Activated CD4-positive, CD25-positive, alpha-beta regulatory T cell treated with anti-CD3 and anti-CD28 coated beads, Interleukin-2, amount 50 U/mL, for 72 hours (primary cell): ENCODE measurements around the gene YIPF4.
A peak's percentile ranks its signal among the peaks of the same experiment; 100 is the strongest.
"Not testable (repeated sequence)": the region's sequence is repeated elsewhere in the genome, so short reads cannot be mapped to it uniquely, and the experiment has no call there.

Experiments used
- DNase-seq: peaks from one replicate; pipeline ENCODE4 v3.0.0; 2021

The YIPF4 gene

DNA sequence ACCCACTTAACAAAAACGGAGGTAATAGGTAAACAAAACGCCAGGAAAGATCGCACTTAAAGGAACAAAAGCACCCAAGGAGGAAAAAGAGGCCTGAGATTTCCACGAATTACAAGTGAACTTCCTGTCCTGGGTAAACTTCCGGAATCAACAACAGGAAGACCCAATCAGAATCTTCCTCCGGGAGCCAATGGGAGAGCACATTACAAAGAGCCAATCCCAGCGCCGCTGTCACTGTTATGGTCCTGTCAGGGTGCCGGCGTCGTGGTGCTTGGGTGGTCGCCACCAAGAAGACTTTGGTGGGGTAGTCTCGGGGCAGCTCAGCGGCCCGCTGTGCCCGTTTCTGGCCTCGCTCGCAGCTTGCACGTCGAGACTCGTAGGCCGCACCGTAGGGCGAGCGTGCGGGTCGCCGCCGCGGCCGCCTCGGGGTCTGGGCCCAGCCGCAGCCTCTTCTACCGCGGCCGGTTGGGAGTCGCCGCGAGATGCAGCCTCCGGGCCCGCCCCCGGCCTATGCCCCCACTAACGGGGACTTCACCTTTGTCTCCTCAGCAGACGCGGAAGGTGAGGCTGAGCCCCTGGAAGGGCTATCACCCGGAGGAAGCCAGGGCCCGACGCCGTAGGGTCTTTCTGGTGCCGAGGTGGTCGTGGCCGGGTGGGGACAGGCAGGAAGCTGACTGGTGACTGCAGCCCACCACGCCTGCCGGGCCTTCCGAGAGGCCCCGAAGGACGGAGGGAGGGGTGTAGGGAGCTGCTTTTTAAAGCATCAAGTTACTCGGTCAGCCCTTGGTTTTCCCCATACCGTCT is at the start of gene YIPF4:
YIPF4 (plus strand) TSS at position 231 of the 804 bp plus-strand sequence; CDS start at position 483, 252 bp downstream.
- DNase-seq = peak; percentile 84

DNA sequence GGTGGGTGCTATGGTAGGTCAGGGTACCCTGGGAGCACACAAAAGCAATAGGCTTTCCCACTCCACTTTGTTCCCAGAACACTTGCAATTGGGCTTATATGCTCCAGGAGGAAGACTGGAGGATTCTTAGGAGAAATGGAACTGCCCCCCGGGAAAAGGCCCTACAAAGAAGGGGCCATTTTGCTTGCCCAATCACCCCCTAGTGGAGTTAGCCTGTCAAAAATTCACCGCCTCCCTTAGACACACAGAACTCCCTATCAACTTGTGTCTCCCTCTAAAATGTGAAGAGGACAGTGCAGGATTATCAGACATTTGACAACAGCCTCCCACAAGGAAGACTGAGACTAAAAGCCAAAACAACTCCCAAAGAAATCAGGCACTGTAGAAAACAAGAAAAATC is 49.5 kb upstream of the YIPF4 start:
- DNase-seq = no peak

DNA sequence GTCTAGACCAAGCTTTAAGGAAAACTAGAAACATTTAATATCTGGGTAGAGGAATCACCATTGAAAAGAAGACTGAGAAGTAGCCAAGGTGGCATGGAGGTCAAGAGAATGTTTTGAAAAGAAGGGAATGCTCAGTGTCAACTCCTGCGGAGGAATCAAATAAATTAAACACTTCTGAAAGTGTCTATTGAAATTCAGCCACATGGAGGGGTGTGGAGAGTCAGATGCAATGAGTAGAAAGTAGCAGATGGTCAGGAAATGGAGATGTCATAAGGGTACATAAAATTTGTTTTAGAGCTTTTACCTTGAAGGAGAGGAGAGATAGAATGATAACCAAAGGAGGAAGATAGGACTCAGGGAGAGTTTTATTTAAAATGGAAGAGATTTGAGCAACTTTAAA is 48.1 kb upstream of the YIPF4 start:
- no peak for DNase-seq

DNA sequence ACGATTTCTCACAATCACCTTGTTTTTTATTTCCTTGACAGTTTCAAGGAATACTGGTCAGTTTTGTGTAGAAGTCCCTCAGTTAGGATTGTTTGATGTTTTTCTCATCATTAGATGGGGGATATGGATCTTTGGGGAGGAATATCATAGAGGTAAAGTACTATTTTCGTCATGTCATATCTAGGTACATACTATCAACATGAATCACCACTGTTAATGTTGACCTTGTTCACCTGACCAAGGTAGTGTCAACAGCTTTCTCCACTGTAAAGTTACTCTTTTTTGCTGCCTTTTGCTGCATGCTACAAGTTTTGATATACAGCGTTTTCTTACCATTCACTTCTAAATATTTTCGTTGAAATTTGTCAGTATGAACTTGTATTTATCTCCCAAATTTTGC is 45.7 kb upstream of the YIPF4 start:
- DNase-seq = no peak

DNA sequence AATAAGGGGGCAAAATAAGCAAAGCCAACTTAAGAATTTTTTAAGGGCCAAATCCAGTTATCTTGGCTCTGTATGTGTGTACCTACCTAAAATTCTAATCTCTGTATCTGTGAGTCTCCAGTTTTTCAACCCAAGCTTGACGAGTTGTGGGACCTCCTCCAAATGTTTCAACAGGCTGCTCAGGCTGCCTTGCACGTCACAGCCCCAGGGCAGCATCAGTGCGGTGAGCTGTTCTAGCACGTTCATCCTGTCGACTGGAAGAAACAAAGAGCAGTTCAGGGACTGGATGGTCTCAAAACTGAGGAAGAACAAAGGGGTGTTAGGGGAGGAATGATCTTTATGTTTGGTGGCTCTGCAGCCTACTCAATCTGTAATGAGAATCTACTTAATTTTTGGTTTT is 42.4 kb upstream of the YIPF4 start:
- no peak for DNase-seq

DNA sequence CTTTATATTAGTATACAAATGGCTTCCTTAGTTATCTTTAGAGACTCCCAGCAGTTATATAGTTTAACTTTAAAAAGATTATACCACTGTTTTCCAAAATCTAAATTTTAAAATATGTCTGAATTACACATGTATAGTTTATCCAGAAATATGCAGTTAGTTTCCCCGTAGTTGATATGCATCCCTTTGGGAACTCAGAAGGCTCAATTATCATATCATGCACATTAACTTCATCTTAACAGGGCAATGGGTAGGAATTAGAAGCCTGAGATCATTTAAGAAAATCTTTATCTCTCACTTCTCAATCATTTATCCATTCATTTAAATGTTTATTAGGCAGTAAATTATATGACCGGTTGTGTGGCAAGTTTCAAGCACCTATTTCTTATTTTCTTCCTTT is 40.2 kb upstream of the YIPF4 start:
- no peak for DNase-seq

DNA sequence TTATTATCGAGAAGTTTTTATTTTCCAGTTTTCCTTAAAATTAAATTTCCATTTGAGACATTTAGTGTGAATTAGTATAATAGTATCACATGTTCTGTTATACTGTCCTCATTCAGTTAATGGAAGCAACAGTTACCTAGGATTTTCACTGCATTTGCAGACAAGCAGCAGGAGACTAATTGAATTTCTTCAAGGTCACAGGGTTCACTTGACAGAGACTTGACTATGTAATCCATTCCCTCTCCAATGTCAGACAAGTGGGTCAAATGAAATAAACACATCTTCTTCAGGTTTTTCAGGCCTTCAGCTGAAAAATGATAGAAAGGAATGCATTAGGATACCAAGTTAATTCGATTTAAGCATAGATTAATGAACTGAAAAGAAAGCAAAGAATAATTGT is 39.7 kb upstream of the YIPF4 start:
- no peak for DNase-seq

DNA sequence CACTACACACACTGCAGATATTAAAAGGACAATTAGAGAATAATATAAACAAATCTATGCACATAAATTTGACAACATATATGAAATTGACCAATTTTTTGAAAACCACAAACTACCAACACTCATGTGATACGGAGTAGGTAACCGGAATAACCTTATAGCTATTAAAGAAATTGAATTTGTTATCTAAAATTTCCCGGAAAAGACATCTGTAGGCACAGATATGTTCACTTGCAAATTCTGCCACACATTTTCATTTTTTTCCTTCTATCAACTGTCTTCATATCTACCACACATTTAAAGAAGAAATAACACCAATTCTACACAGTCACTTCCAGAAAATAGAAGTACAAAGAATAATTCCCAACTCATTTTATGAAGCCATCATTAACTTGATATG is 35.4 kb upstream of the YIPF4 start:
- no peak for DNase-seq

DNA sequence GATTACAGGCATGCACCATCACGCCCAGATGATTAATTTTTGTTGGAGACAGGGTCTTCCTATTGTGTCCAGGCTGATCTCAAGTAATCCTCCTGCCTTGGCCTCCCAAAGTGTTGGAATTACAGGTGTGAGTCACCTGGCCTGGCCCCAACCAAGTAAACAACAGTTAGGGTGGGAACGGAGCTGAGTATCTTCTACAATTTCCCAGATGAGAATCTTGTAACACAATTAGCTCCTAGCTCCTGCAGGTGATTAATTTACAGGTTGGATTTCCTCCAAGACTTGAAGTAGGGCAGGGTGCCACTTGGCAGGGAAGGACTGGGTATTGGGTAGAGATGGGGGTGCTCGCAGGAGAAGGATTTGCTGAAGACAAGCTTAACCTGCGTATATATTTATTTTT is 30.8 kb upstream of the YIPF4 start:
- DNase-seq = no peak

DNA sequence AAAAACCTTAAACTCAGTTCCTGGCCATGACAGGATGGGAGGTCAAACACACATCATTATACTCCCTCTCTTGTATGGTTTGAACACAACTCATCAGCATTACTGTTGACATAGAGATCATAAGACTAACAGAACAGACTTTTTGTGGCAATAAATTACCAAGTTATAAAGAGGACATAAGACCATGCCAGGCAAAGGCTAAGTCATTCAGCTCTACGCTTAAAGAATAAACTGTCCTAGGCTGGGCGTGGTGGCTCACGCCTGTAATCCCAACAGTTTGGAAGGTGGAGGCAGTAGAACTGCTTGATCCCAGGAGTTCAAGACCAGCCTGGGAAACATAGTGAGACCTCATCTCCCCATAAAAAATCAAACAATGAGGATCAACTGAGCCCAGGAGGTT is 29.4 kb upstream of the YIPF4 start:
- DNase-seq = no peak

DNA sequence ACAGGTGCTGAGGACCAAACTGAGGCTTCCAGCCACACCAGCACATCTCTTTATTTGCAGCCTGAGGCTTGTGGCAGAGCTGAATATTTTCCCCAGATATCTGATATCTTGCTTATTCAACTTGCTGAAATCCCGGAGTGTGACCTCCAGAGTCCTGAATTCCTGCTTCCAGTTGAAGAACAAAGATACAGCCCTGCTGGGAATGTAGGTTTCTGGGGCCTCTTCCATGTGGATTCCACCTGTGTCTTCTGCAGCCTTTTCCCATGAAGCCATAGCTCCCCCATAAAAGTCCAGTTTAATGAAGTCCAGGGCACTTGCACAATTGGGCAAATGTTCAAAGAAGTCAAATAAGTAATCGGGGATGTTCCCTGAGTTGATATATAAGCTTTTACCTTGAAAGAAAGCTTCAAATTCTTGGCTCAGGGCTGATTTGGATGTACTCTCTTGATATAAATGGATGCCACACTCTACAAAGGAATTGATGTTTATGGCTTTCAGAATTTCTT is 27.9 kb upstream of the YIPF4 start:
- no peak for DNase-seq

DNA sequence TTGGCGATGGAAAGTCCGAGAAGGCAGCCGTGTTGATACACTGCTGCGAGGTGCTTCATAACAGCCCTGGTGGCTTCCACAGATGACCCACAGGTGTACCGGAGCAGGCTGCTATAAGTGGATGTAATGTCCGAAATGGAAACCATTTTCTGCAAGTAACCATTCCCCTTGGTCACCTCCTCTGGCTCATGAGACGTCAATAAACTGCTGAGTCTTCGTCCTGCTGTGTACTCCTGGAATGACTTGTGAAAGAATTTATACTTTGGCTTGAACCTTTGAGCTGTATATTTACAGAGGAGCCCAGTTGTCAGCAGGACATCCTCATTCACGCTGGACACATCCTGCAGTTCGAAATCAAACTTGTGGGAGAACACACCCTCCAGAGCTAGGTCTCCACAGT is 27.4 kb upstream of the YIPF4 start:
- DNase-seq = no peak

DNA sequence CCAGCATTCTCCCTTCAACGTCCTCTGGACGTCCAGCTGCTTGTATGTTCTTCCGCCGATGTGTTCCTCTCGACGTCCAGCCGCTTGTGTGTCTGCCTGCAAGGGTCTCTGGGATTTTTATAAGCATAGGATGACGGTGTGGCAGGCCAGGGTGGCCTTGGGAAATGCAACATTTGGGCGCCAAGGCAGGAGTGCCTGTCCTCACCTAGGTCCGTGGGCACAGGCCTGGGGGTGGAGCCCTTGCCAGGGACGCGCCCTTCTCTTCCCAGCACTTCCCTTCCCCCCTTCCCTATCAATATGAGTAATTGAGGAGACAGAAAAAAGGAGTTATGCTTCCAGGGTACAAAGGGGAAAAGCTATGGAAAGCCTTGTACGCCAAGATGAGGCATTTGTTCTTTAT is 19.5 kb upstream of the YIPF4 start:
- DNase-seq = no peak

DNA sequence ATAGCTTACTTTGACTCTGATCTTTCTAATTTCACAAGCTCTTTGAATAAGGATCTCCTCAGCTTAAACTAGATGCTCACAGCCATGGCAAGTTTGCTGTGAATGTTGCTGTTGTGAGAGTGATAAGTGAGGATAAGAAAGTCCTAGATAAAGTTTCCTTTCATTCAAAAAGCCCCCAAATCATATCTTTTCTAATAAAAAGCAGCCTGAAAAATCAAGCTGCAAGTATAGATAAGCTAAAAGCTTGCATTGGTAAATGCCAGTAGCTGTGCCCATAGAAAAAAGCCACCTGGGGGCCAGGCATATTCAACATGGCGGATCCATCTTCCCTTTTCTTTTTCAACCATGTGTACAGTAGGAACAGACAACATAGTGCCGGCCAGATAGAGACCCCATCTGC is 17.3 kb upstream of the YIPF4 start:
- no peak for DNase-seq

DNA sequence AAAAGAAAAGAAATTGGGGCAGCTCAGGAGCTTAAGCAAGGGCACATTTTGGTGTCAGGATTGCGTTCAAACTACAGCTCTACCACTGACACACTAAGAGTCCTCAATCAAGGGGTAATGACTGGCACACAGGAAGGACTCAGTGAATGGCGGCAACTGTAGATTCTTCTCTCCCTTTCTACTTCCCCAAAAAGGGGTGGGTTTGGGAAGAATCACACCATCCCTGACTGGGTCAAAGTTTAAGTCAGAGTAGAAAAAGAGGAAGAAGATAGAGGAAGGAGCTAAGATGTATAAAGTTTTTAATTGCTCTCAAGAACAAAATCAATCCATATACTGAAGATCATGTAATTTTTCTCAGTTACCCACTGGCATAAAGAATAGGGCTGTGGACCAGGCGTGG is 15.6 kb upstream of the YIPF4 start:
- DNase-seq = no peak

DNA sequence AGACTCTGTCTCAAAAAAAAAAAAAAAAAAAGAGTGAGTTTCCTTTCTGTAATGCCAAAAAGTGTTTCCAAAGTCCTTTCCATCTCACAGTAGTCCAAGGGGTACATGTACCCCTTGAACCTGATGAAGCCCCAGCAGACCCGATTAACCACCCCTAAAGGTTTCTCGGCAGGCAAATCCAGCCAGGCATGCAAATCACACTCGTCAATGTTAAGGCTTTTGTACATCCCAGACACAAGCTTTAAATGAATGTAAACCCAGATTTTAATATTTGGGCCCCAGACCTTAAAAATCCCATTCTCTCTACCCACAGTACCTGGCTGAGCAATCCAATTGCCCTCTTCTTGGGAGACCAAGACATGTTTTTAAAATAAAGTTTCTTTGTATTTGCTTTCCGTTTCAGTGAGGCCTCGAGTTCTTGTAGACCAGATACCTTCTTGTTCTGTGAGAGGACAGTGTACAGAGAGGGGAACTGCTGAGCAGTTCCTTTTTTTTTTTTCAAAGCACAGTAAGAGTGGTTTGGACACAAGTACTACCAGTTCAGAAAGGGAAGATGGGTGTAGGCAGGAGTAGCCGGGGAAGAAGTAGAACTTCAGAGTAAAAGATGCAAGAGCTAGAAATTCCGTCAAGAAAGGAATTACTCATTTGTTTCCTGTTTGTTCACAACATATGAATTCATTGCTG is 13.1 kb upstream of the YIPF4 start, which contains the start of gene NLRC4:
NLRC4 (minus strand) TSS at position 465 of the 684 bp plus-strand sequence. CDS start 8,111 bp downstream, outside the sequence.
- no peak for DNase-seq

DNA sequence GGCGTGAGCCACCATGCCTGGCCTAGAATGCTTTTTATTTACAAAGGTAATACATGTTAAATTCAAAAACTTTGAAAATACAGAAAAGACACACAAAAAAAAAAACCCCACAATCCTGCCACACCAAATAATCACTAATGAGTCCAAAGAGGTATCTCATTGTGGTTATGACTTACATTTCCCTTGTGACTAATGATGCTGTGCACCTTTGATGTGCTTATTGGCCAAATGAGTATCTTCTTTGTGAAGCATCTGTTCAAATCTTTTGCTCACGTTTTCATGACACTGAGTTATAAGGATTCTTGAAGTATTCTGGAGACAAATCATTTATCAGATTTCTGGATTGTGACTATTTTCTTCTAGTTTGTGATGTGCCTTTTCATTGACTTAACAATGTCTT is 6.6 kb upstream of the YIPF4 start:
- no peak for DNase-seq

DNA sequence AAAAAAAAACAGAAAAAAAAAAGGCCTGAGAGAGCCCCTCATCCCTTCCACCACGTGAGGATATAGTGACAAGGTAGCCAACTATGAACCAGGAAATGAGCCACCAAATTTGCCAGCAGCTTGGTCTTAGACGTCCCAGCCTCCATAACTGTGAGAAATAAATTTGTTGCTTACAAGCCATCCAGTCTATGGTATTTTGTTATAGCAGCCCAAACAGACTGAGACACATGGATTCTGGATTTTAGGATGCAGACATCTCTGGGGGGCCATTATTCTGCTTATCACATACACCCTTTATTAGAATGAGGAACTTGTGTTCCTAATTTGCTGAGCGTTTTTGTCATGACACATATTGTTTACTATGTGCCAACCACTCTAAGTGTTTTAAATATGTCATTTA is 5.4 kb upstream of the YIPF4 start:
- no peak for DNase-seq

DNA sequence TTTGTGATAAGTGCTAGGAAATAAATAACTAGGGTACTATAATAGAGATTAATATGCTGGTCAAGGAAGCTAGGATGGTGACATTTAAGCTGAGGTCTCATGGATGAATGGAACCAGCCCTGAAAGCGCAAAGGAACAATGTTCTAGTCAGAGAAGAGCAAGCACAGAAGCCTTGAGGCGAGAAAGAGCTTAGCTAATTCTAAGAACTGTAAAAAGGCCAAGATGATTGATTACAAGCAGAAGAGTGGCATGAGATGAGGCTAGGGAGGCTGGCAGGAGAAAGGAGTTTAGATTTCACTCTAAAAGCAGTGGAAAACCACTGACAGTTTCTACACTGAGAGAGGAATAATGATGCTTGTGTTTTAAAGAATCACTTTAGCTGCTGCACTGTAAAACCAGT is 3.4 kb upstream of the YIPF4 start:
- DNase-seq = no peak

DNA sequence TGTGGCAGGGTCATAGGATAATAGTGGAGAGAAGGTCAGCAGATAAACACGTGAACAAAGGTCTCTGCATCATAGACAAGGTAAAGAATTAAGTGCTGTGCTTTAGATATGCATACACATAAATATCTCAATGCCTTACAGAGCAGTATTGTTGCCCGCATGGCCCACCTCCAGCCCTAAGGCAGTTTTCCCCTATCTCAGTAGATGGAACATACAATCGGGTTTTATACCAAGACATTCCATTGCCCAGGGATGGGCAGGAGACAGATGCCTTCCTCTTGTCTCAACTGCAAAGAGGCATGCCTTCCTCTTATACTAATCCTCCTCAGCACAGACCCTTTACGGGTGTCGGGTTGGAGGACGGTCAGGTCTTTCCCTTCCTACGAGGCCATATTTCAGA is 1.9 kb upstream of the YIPF4 start:
- not testable (repeated sequence) for DNase-seq

DNA sequence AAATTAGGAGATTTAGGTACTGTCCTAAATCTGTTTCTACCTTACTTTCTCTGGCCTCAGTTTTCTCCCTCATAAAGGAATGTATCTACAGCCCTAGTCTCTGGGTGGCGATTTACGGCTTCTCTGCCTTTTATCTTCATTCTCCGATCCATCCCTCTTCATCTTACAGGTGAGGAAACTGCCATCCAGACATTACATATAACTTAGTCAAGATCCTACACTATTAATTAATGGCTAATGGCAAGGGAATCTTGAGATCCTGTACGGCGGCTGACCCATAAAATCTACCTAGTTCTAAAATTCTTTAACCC is 386 bp upstream of the YIPF4 start:
- no peak for DNase-seq

DNA sequence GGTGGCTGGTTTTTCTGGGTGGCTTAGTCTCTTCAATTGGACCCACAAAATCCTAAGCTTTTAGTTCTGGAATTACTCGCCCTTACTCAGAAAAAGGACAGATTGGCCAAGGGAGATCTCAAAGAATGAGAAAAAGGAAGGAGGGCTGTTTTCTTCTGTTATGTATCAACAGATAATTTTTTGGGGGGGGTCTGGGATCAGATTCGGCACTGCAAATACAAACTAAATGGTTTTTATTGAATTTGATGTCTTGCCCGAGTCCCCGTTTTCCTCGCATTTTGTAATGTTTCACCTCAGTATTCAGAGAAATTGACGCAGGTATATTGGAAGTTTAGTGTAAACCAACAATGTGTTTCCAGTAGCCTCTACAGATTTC is 762 bp downstream of the YIPF4 start:
- no peak for DNase-seq

DNA sequence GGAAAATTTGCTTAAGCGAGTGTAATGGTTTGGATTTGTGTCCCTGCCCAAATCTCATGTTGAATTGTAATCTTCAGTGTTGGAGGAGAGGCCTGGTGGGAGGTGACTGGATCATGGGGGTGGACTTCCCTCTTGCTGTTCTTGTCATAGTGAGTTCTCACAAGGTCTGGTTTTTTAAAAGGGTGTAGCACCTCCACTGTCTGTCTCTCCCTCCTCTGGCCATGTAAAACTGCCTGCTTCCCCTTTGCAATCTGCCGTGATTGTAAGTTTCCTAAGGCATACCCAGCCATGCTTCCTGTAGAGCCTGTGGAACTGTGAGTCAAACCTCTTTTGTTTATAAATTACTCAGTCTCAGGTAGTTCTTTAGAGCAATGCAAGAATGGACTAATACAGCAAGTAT is 6.6 kb downstream of the YIPF4 start:
- no peak for DNase-seq

DNA sequence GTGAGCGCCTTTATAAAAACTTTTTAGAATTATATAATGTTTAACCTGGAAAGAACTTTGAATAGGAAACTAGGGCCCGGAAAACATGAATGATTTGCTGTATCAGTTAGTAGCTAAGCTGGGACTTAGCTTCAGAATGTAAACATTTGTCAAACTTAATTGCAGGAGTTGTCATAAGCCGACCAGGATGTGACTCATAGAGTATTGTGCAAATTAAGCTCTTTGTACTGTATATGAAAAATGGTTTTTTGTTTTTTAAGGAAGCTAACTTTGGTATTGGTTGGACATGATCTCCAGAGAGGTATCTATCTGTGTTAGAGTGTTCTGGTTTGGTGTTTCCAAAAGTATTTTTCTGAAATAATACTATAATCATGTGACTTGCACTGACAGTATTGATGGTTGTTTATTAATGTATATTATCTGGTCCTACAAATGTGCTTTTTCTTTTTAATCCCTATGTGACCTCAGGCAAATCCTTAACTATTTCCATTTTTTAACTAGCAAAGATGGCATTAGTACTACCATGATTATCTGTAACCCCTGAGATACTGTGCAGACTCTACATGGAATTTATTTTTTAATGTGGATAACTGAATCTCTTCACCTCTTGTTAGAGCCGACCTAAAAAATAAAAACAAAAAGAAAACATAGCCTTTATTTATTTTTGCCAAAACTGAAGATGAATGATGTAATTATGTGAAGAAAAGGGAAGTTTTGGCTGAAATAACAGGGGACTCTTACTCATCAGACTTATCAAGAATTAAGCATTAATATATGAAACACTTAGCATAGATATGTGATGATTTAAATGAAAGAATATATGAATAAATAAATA is 11.7 kb downstream of the YIPF4 start:
- no peak for DNase-seq
